Limb (tissue), 2 donors: ENCODE data around the gene HECW1.

Experiments used
- DNase-seq, 2 donors: peaks; one replicate each; pipeline ENCODE4 v3.0.0-alpha.2; 2016; ENCODE audit errors: extremely low spot score in 2 of 2

The HECW1 gene

DNA sequence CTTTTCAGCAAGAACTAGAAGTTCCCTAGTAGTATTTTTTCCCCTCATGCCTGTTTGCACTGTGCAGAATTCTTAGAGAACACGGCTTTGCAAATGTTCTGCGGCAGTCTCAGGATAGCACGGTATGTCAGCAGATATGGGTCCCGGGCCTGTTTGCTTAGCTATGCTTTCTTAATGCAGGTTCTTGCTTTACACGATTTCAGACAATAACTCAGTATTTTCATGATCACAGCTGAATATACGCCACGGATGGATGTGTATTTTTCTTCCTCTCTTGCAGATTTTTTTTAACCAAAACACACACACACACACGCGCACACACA lies 137.3 kb downstream of the HECW1 start:
- DNase-seq = no peak

DNA sequence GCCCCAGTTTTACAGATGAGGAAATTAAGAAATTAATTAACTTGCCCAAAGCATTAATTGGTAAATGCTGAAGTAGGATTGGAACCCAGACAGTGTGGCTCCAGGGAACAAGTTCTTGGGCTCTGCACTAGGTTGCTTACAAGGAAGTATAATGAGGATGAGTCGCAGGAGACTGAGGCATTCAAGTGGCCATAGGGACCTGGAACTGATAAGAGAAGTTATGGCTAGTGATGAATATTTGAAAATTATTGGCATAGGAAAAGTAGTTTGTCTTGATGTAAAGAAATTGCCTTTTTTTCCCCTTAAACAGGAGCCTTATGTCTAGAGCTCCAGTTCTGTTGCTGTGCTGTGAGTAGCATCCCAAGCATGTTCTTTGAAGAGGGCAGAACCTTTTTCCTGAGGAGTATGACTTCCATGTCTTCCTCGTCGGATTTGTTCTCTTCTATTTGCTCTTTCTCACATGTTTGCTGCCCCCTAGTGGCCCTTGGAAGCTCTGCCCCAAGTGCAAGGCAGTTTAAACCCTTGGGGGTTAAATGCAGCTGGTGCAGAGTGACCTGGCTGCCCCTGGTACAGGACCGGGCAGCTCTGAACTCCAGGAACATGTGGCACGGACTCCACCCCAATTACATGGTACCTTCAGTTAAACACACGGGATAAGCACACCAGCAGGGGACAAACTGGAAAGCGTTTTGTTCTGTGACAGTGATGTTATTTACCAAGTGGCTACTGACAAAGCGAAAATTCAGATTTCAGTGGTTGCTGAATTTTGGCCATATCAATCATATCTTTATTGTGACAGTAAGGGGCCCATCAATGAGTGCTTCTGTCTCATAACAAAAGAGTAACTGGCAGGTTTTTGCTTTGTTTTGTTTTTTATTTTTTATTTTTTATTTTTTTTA lies 148.8 kb downstream of the HECW1 start:
- DNase-seq = peak; percentile 71 to 78

DNA sequence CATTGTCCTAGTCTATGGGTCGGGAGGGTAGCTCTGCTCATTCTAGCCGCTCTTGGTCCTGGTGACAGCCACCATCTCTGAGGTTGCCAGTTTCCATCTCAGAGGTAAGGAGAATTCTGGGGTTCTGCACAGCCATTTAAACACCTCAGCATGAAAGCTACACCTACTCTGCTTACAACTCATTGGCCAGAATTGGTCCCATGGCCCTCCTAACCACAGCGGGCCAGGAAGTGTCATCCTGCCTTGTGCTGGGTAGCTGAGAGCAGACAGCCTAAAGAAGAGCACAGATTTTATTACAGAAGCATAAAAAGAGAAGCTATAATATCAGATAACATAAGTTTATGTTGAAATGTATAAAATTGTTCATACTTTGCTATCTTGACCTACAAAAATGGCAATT lies 152.7 kb downstream of the HECW1 start:
- DNase-seq = no peak

DNA sequence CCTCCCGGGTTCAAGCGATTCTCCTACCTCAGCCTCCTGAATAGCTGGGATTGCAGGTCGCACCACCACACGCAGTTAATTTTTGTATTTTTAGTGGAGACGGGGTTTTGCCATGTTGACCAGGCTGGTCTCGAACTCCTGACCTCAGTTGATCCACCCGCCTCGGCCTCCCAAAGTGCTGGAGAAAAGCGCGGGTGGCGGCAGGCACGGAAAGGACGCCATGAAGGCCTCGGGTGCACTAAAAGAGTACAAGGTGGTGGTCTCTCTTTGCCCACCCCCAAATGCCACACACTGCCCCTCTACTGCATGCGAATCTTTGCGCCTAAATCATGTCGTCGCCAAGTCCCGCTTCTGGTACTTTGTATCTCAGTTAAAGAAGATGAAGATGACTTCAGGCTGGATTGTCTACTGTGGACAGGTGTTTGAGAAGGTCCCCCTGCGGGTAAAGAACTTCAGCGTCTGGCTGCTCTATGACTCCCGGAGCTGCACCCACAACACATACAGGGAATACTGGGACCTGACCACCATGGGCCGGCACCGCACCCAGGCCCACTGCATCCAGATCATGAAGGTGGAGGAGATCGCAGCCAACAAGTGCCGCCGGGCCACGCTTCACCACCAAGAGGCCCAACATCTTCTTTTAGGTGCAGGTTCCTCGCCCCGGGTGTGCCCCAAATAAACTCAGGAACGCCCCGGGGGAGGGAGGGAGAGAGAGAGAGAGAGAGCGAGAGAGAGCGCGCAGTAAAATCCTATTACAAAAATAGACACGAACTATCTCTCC lies 161.7 kb downstream of the HECW1 start:
- DNase-seq = no peak

DNA sequence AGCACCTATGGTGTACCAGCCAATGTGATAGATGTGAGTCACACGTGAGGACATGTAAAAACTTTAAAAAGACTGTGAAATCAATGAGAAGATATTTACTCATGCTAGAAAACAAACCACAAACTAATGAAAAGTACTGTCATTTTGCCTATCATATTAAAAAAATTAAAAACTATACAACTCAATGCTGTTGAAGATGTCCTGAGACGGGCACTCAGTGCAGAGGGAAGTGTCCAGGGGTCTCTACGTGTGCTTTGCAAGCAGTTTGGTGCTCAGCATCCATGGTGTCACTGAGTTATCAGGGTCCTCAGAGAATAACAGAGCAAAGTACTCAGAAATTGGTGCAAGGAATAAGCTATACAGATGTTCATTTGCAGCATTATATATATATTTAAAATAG lies 162.3 kb downstream of the HECW1 start:
- DNase-seq = no peak

DNA sequence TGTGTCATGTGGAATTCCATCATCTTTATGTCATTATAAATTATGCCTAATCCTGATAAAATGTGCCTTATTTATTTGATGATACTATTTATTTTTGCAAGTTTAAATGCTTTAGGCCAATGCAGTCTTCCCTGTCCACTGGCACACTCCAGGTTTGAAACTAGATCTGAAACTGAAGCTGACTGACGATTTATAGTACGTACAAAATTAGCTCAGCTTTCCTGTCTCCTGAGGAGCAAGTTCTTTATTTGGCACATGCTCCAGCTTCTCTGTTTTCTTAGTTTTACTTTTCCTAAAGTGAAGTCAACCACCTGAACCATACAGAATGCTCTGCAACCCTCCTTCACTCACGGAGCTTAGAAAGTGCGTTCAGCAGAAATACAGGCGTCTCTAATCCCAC lies 164.1 kb downstream of the HECW1 start:
- no peak for DNase-seq

- no peak for DNase-seq
Measured at GRCh38 chr7:43278088-43278644, 165.7 kb downstream of the HECW1 start.

DNA sequence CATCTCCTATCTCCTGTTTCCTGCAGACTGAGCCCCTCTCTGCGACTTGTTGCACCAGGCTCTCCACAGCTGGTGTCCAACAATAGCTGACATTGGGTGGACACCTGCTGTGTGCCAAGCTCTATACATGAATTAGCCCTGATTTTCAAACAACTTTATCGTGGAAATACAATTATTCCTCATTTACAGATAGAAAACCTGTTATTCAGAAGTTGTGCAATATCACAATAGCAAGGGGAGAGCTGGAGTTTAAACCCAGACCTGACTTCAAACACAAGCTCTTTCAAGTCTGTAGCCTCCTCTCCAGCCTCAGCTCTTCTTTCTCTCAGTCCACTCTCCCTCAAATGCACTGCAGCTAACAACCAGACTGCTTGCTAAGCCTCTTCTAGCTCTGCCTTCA lies 168.8 kb downstream of the HECW1 start:
- no peak for DNase-seq

DNA sequence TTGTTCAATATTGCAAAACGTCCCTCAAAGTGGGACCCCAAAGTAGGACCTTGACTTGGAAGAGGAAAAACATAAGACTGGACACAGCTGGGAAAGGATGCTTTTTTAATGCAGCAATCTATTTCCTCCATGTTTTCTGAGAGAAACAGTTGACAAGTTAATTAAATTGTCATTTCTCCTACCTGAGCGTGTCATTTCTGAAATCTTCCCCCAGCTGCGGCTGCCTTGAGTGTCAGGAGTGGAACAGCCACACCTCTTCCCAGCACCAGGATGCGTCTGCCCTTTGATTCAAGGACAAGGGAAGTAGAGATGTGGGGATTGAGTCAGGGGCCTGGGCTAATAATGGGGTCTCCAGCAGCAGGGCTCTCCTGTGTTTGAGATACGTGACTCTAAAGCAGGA lies 171.3 kb downstream of the HECW1 start:
- DNase-seq = no peak

- no peak for DNase-seq
Measured at GRCh38 chr7:43289826-43290225, 177.4 kb downstream of the HECW1 start.

- no peak for DNase-seq
Measured at GRCh38 chr7:43290978-43291377, 178.5 kb downstream of the HECW1 start.

DNA sequence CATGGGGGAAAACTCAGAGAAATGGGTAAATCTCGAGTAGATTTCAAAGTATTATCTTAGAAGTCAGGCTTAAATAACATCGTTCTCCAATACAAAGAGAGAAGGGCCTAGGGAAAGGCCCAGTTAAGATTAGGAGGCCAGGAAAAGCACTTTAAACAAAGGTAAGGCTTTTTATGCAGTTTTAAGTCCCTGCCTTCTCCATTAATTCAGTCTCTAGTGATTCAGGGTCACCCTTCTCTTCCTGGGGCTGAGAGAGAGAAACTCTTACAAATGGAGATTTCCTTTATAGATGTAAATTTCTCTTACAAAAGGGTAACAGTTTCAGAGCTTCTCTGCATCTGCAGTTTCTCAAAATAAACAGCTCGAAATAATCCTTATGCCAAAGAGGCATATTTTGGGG lies 179.3 kb downstream of the HECW1 start:
- no peak for DNase-seq

GRCh38 chr7:43292384-43292783 lies 179.9 kb downstream of the HECW1 start:
- no peak for DNase-seq

DNA sequence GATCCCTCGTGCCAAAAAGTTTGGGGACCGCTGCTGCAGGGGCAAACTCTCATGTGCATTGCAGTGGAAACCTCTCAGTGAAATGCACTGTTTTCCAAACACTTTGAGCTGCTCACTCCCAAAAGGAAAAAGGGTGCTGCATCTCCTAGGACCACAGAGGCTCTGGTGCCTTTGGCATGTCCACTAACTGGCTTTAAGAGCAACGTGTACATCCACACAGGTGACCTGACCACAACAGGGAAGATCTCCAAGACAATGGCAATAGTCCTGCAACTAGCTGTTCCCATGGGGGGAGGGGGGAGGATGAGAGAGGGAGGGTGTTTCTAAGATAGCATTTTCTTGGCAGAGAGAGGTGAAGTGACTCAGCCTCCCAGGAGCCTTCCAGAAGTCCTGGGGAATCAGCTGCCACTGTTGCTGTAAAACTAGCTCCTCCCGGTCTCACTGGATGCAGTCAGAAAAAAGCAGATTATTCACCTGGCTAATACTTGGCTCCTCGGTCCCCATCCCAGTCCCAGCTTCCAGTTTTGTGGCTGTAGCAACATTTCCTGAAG lies 181.7 kb downstream of the HECW1 start:
- DNase-seq = no peak

- DNase-seq = no peak
Measured at GRCh38 chr7:43295429-43295828, 183.0 kb downstream of the HECW1 start.

DNA sequence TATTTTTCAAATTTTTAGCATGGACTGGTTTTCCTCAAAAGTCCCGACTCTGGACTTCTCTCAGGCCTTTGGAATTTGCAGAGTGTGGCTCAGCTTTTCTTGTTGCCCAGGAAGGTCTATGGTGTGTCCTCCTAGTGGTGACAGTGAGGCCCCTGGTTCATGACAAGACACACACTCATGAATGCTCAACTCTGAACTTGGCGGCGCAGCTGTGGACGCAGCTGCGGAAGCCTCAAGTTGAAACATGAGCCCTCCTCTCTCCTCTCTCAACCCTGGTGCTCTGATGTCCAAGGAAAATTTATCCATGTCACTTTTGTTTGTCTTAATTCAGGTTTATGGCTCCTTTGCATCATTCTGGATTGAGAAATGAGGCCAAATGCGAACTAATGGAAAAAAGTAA lies 183.9 kb downstream of the HECW1 start:
- peak in 1 of 2 donors; percentile 62 for DNase-seq

DNA sequence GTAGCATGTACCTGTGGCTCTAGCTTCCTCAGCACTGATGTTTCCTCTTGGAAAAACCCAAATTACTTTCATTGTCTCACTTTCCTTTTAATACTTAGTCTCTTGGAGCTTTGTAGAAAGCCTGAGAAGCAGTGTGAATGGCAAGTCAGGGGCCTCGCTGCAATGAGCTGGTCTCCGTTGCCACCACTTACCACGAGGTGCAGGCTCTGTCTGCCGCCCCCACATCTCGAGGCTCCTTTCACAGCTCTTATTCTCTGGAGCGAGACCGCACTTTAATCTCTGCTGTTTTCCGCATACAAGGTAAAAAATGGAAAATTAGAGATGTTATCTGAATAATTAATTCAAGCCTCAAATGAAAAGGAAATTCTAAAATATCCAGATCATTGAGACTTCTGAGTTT lies 186.2 kb downstream of the HECW1 start:
- DNase-seq = no peak

- no peak for DNase-seq
Measured at GRCh38 chr7:43300121-43300520, 187.7 kb downstream of the HECW1 start.

GRCh38 chr7:43302211-43302711 lies 189.8 kb downstream of the HECW1 start:
- no peak for DNase-seq

DNA sequence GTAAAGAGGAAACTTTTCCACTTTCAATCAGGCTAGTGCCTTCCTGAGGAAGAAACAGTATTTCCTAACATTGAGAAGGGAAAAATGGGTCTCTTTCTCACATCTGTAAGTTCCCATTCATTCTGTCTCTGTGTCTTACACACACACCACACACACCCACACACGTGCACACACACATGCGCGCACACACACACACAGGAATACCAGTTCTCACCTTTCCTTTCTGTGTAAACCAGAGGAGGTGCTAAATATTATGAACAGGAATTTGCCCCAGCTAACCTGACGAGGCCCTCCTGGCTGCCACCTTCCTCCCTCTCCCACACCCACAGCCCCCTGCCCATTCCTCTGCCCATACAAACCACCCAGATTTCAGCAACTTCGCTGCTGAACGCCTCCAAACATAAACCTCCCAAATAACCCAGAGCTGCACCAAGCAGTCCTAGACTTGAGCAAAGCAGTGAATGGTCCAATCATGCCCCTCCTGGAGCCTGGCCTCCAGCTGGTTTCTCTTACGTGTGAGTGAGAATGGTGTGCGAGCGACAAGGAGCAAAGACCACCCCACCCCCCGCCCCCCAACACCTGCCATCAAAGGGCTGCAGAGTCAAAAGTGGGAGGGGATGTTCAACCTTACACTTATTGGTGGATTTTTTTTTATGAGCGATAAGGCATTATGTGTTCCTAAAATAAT lies 190.5 kb downstream of the HECW1 start:
- no peak for DNase-seq

DNA sequence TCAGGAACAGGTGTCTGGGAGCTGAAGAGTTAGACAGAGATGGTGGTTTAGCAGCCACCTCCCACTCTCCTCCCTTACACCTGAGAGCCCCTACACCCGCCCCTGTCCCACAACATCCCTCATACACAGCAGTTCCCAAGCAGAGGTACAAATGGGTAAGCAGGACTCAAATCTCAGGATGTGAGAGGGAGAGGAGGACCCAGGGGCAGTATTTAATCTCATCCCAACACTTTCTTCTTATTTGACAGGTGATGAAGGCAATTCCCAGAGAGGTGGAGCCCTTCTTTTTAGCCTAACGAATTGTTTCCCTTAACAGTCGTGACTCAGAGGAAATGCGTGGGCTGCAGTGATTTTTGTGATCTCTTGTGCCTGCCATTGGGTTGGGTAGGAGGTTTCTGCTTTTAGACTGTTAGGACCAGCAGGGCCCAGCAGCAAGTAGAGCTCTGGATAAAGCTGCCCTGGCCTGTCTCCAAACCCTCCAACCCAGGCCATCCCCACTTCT lies 191.3 kb downstream of the HECW1 start:
- no peak for DNase-seq
